Measurements from ENCODE around the gene KCNK5. TPM values are rescaled to one million over a fixed set of nuclear protein-coding genes. Genes with fewer than 3 reads are reported as not detected.
A peak's percentile ranks its signal among the peaks of the same experiment; 100 is the strongest.

The KCNK5 gene
- polyA plus RNA-seq, 3 donors: 0.09 TPM; not detected in 2

- no peak for TF ChIP-seq CTCF (IDR thresholded peaks at IDR 0.05)
- H3K9me3 Mint-ChIP-seq: no peaks in the 10 kb centered on the region
- H3K4me3 Mint-ChIP-seq: no peak overlapping the region
- Histone ChIP-seq H3K4me1 (ENCODE audit: control insufficient read depth in 1 of 2, insufficient read depth in 2 of 2, low read length in 2 of 2) (peaks cover 8 to 9% of the 10 kb centered on the region in 2 donors), H3K27ac (ENCODE audit: low read depth in 1 of 2, low read length in 2 of 2) (no peak overlapping the region), H3K9ac (ENCODE audit: insufficient read depth, low read length, poor library complexity, severe bottlenecking) (no peak overlapping the region), H3K36me3 (replicated peaks in 1 of 2; ENCODE audit: control insufficient read depth in 1 of 2, insufficient read depth in 2 of 2, low read length in 2 of 2) (peaks cover 6 to 56% of the 10 kb centered on the region in 2 donors), H2AFZ (ENCODE audit: insufficient read depth, low read depth, low read length, poor library complexity, severe bottlenecking) (no peak overlapping the region), H3K27me3 (ENCODE audit: control insufficient read depth in 2 of 2, insufficient read depth in 2 of 2, low read length in 2 of 2) (no peaks in the 10 kb centered on the region), H3K4me3 (replicated peaks in 1 of 3; ENCODE audit: low read depth in 2 of 3, low read length in 3 of 3) (no peak overlapping the region), H3K79me2 (ENCODE audit: insufficient read depth, low read length) (peaks cover 8% of the 10 kb centered on the region), H3K4me2 (replicated peaks; ENCODE audit: extremely low read depth, low read length, poor library complexity, severe bottlenecking) (no peak overlapping the region), H4K20me1 (ENCODE audit: insufficient read depth, low read length) (no peaks in the 10 kb centered on the region), H3K9me3 (replicated peaks in 1 of 2; ENCODE audit: control insufficient read depth in 1 of 2, insufficient read depth in 1 of 2, low read length in 2 of 2) (no peaks in the 10 kb centered on the region)
- H3K27me3 Mint-ChIP-seq (ENCODE audit: low read depth in 3 of 3): peaks cover 0 to 2% (median 2%) of the 10 kb centered on the region in 3 donors
- peaks cover 13% of the 10 kb centered on the region for H3K4me1 Mint-ChIP-seq
- WGBS (ENCODE audit: insufficient coverage): 100% methylated on average over 3 of the region's 9 CpGs
- H3K27ac Mint-ChIP-seq: peak overlapping the region in 1 of 7 donors; percentile 56
- no peak for DNase-seq
- intact Hi-C loops (cut with micrococcal nuclease): no loop called here
- H3K36me3 Mint-ChIP-seq: peaks cover 23 to 28% of the 10 kb centered on the region in 2 donors
These were observed 34.8 kb downstream of the KCNK5 start for GRCh38 chr6:39194466-39194865.

GRCh38 chr6:39193201-39193791 is 36.0 kb downstream of the KCNK5 start:
- no CpG with 5 or more reads among the region's 2 CpGs for WGBS (ENCODE audit: insufficient coverage)

More at GRCh38 chr6:39193201-39193791, 36.0 kb downstream of the KCNK5 start:
- DNase-seq: no peak
- Histone ChIP-seq H3K27ac (ENCODE audit: low read depth in 1 of 2, low read length in 2 of 2) (no peak overlapping the region), H2AFZ (ENCODE audit: insufficient read depth, low read depth, low read length, poor library complexity, severe bottlenecking) (no peak overlapping the region), H4K20me1 (ENCODE audit: insufficient read depth, low read length) (no peaks in the 10 kb centered on the region), H3K4me1 (ENCODE audit: control insufficient read depth in 1 of 2, insufficient read depth in 2 of 2, low read length in 2 of 2) (peaks cover 9 to 12% of the 10 kb centered on the region in 2 donors), H3K9me3 (replicated peaks in 1 of 2; ENCODE audit: control insufficient read depth in 1 of 2, insufficient read depth in 1 of 2, low read length in 2 of 2) (no peaks in the 10 kb centered on the region), H3K27me3 (ENCODE audit: control insufficient read depth in 2 of 2, insufficient read depth in 2 of 2, low read length in 2 of 2) (no peaks in the 10 kb centered on the region), H3K4me3 (replicated peaks in 1 of 3; ENCODE audit: low read depth in 2 of 3, low read length in 3 of 3) (no peak overlapping the region), H3K79me2 (ENCODE audit: insufficient read depth, low read length) (peaks cover 8% of the 10 kb centered on the region), H3K9ac (ENCODE audit: insufficient read depth, low read length, poor library complexity, severe bottlenecking) (no peak overlapping the region), H3K36me3 (replicated peaks in 1 of 2; ENCODE audit: control insufficient read depth in 1 of 2, insufficient read depth in 2 of 2, low read length in 2 of 2) (peaks cover 6 to 56% of the 10 kb centered on the region in 2 donors), H3K4me2 (replicated peaks; ENCODE audit: extremely low read depth, low read length, poor library complexity, severe bottlenecking) (no peak overlapping the region)
- peak overlapping the region in 1 of 7 donors; percentile 51 for H3K27ac Mint-ChIP-seq
- TF ChIP-seq CTCF (IDR thresholded peaks at IDR 0.05): no peak
- H3K4me1 Mint-ChIP-seq: peaks cover 19% of the 10 kb centered on the region
- no peaks in the 10 kb centered on the region for H3K9me3 Mint-ChIP-seq
- intact Hi-C loops (cut with micrococcal nuclease): no loop called here
- H3K36me3 Mint-ChIP-seq: peaks cover 23 to 28% of the 10 kb centered on the region in 2 donors
- peaks cover 0 to 2% (median 2%) of the 10 kb centered on the region in 3 donors for H3K27me3 Mint-ChIP-seq (ENCODE audit: low read depth in 3 of 3)
- no peak overlapping the region for H3K4me3 Mint-ChIP-seq
